Testis (tissue), 2 donors: ENCODE measurements around the gene UCK2.

ENCODE experiments used
- CTCF ChIP-seq, 3 experiments: fragments of 450-650 bp in 2 of 3; fragments of 200-600 bp in 1 of 3; sonication (generic) in 1 of 3; IDR thresholded peaks; one replicate each; pipeline ENCODE4 v1.5.1; 2016 to 2019; ENCODE audit warnings: antibody characterized with exemption in 3 of 3, mild to moderate bottlenecking in 2 of 3, moderate library complexity in 1 of 3
- POLR2A ChIP-seq: fragments of 450-650 bp; IDR thresholded peaks from one replicate; pipeline ENCODE4 v1.6.1; 2017; ENCODE audit warnings: antibody characterized with exemption, mild to moderate bottlenecking, moderate library complexity

- TF ChIP-seq CTCF (IDR thresholded peaks at IDR 0.05) (no peak), POLR2A (no peak)
Measured at GRCh38 chr1:165834881-165835280, 7.5 kb downstream of the UCK2 start.
